GM06990 (cell line): ENCODE data around the gene CAVIN3.

Experiments
- DNase-seq: peaks from one replicate; pipeline ENCODE4 v3.0.0-alpha.2; 2011; ENCODE audit not compliant: insufficient read length; ENCODE audit errors: extremely low read depth
- H3K27me3 ChIP-seq: replicated peaks from 2 replicates; pipeline ENCODE4 v1.6.0; 2011; ENCODE audit warnings: low read length; ENCODE audit not compliant: control insufficient read depth, insufficient read depth
- H3K36me3 ChIP-seq: 2 replicates; pipeline ENCODE4 v1.5.1; 2011; ENCODE audit warnings: low read length; ENCODE audit not compliant: control insufficient read depth, insufficient read depth
- H3K4me3 ChIP-seq: replicated peaks from 2 replicates; pipeline ENCODE4 v1.5.1; 2011; ENCODE audit warnings: low read depth, mild to moderate bottlenecking, control low read depth, low read length
- TF ChIP-seq, protein P1 (sequence below): IDR thresholded peaks from 2 replicates; pipeline ENCODE4 v1.5.1; 2011; ENCODE audit warnings: low read length, control low read depth, mild to moderate bottlenecking, inconsistent platforms; ENCODE audit not compliant: insufficient read depth, poor library complexity, severe bottlenecking

Gene CAVIN3

DNA sequence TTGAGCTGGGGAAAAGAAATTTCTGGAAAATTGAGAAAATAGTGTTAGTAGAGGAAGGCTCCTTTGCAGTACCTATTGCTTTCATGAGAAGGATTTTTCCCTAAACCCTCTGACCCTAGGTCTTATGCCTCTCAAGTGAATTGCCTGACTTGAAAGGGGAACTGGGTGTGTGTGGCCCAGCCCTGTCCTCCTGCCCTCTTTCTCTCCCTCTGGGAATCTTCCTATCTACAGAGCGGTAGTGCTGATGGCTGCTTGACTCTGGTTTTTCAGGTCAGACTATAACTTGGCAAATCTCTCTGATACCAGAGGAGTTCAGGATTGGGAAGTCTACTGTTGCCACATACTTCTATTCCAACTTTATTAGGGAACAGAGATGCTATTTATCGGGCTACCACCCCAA, 19.2 kb downstream of the CAVIN3 start:
- Histone ChIP-seq H3K4me3 (no peak overlapping the region), H3K27me3 (no peaks in the 10 kb centered on the region), H3K36me3 (no peaks in the 10 kb centered on the region)
- DNase-seq, result no peak
- TF ChIP-seq, protein P1, sequence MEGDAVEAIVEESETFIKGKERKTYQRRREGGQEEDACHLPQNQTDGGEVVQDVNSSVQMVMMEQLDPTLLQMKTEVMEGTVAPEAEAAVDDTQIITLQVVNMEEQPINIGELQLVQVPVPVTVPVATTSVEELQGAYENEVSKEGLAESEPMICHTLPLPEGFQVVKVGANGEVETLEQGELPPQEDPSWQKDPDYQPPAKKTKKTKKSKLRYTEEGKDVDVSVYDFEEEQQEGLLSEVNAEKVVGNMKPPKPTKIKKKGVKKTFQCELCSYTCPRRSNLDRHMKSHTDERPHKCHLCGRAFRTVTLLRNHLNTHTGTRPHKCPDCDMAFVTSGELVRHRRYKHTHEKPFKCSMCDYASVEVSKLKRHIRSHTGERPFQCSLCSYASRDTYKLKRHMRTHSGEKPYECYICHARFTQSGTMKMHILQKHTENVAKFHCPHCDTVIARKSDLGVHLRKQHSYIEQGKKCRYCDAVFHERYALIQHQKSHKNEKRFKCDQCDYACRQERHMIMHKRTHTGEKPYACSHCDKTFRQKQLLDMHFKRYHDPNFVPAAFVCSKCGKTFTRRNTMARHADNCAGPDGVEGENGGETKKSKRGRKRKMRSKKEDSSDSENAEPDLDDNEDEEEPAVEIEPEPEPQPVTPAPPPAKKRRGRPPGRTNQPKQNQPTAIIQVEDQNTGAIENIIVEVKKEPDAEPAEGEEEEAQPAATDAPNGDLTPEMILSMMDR, result no peak

GRCh38 chr11:6300325-6300724, 20.0 kb downstream of the CAVIN3 start:
- no peaks in the 10 kb centered on the region for H3K27me3 ChIP-seq
- TF ChIP-seq, protein P1, result no peak
- no peak overlapping the region for H3K4me3 ChIP-seq
- DNase-seq, result no peak
- H3K36me3 ChIP-seq, result no peaks in the 10 kb centered on the region

DNA sequence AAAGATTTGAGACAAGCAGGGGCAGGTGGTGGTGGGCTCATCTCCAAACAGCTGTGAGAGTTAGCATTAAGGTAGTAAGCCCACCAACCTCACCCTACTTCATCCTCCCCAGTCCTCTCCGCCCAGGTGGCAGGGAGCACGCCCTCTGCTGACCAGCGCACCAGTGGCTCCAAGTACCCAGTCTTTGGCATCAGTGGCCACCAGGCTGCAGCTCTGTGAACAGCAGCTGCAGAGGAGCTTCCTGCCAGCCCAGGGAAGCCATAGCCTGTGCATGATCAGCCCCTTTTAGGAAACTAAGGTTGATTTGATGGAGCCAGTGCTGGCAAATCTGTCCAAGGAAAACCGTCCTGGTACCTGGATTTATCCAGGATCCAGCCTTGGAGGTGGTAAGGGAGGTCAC, 21.7 kb downstream of the CAVIN3 start:
- no peak overlapping the region for H3K4me3 ChIP-seq
- no peaks in the 10 kb centered on the region for H3K36me3 ChIP-seq
- H3K27me3 ChIP-seq, result no peaks in the 10 kb centered on the region
- DNase-seq, result no peak
- TF ChIP-seq, protein P1, result peak; percentile 80

GRCh38 chr11:6297831-6298230, 22.5 kb downstream of the CAVIN3 start:
- no peak for DNase-seq
- H3K27me3 ChIP-seq, result no peaks in the 10 kb centered on the region
- TF ChIP-seq, protein P1, result peak; percentile 38

DNA sequence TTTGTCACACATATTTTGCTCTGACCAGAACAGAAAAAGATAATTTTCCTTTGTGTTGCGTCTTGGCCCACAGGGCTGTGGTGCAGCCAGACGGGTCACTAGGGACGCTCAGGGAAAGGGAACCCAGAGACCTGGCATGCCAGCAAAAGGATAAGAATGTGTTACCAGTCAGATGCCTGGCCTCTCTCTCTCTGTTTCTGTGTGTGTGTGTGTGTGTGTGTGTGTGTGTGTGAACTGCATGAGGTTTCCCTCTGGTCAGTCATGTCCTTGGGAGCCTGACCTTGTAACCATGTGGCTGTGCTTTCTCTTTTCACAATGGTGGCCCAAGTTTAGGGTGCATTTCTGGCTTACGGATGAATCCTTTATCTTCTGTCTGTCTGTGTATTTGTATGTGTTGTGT, 35.3 kb downstream of the CAVIN3 start:
- Histone ChIP-seq H3K36me3 (no peaks in the 10 kb centered on the region), H3K4me3 (no peak overlapping the region), H3K27me3 (no peaks in the 10 kb centered on the region; the same call in 1 of the 2 replicates)
- TF ChIP-seq, protein P1, result no peak
- no peak for DNase-seq

More at GRCh38 chr11:6297831-6298230, 22.5 kb downstream of the CAVIN3 start:
- no peak overlapping the region for H3K4me3 ChIP-seq
- H3K36me3 ChIP-seq, result no peaks in the 10 kb centered on the region

DNA sequence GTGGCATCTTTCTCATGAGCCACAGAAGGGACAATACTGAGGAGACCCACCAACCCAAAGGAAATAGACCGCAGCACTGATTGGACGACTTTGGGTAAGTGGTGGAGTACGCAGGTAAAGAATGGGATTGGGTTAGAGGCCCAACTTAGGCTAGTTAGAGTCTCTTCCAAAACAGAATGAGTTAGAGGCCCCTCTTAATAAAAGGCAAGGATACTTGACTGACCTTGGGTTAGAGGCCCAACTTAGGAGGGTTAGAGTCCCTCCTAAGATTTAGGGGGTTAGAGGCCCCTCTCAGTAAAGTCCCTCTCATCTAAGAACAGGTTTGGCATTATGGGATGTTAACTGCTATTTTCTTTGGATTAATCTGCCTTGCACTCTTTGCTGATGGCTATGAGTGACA, 36.1 kb downstream of the CAVIN3 start:
- TF ChIP-seq, protein P1, result no peak
- Histone ChIP-seq H3K27me3 (no peaks in the 10 kb centered on the region; the same call in 1 of the 2 replicates), H3K4me3 (no peak overlapping the region), H3K36me3 (no peaks in the 10 kb centered on the region)
- DNase-seq, result no peak
